ENCODE measurements around the gene PLEKHG1. TPM values are rescaled to one million over a fixed set of nuclear protein-coding genes. Genes with fewer than 3 reads are reported as not detected.

Gene PLEKHG1
- total RNA-seq, 1 experiment from 2014 or later, result 4.5 TPM

GRCh38 chr6:150638765-150639164 lies 39.1 kb downstream of the PLEKHG1 start:
- peaks cover 40% of the 10 kb centered on the region for H3K4me1 ChIP-seq (ENCODE audit: insufficient read depth, low read length, poor library complexity, severe bottlenecking)
- BruUV-seq (replicated peaks), result no TSS peak
- H3K27ac ChIP-seq (ENCODE audit: low read depth, low read length, poor library complexity, severe bottlenecking), result no peak overlapping the region
- H3K9me3 ChIP-seq (ENCODE audit: low read depth, low read length, poor library complexity, severe bottlenecking), result no peaks in the 10 kb centered on the region
- H3K27me3 ChIP-seq (replicated peaks; ENCODE audit: insufficient read depth, low read depth, low read length, poor library complexity), result no peaks in the 10 kb centered on the region
- CTCF ChIA-PET, result interaction anchor here (0.7 kb wide), 1 partner anchor 125 kb away, joined by 4 read pairs; no protein-coding TSS in a partner anchor
- intact Hi-C loops (cut with micrococcal nuclease; ENCODE audit: unreplicated experiment), result no loop called here
- TF ChIP-seq, protein P1, sequence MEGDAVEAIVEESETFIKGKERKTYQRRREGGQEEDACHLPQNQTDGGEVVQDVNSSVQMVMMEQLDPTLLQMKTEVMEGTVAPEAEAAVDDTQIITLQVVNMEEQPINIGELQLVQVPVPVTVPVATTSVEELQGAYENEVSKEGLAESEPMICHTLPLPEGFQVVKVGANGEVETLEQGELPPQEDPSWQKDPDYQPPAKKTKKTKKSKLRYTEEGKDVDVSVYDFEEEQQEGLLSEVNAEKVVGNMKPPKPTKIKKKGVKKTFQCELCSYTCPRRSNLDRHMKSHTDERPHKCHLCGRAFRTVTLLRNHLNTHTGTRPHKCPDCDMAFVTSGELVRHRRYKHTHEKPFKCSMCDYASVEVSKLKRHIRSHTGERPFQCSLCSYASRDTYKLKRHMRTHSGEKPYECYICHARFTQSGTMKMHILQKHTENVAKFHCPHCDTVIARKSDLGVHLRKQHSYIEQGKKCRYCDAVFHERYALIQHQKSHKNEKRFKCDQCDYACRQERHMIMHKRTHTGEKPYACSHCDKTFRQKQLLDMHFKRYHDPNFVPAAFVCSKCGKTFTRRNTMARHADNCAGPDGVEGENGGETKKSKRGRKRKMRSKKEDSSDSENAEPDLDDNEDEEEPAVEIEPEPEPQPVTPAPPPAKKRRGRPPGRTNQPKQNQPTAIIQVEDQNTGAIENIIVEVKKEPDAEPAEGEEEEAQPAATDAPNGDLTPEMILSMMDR (conservative IDR thresholded peaks at IDR 0.05; ENCODE audit: low read depth, low read length), result no peak
- no peak for TF ChIP-seq EZH2 (IDR thresholded peaks at IDR 0.05; ENCODE audit: borderline replicate concordance, low read depth, low read length, poor library complexity, severe bottlenecking)
- POLR2A ChIA-PET (ENCODE audit: low non-redundant PET), result no interaction called here
- H3K4me3 ChIP-seq (ENCODE audit: low read depth, low read length, poor library complexity, severe bottlenecking), result no peak overlapping the region
- no peak for DNase-seq (ENCODE audit: low spot score)
- no peaks in the 10 kb centered on the region for H3K36me3 ChIP-seq (ENCODE audit: insufficient read depth, low read length, poor library complexity, severe bottlenecking)

- intact Hi-C loops (cut with micrococcal nuclease; ENCODE audit: unreplicated experiment), result no loop called here
- POLR2A ChIA-PET (ENCODE audit: low non-redundant PET), result no interaction called here
Observed at GRCh38 chr6:150639823-150640331, 40.2 kb downstream of the PLEKHG1 start.

DNA sequence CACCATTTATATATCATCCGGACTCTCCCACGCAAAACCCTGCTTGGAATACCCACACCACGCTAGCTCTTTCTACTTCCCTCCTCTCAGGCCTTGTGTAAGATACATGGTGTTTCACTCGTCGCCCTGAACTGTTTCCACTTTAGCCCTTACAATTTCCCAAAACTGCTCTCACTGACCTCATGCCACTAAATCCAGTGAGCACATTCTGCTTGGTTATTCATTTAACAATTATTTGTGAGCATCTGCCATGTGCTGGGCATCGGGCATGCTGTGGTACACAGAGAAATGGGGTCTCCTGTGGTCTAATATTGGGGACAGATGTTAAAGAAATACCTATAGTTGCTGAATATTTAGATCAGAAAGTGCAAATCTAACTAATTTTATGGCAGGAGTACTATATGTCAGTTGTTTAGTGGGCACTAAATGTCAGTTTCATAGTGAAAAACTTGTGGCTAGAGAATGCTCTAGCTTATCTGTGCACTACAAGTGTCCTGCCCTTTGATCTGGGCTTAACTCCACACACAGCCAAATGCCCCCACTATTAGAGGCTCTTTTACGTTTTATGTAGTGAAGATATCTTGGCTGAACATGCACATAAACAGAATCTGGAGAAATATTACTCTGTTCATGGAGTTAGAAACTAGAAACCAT lies 41.0 kb downstream of the PLEKHG1 start:
- ChIA-PET CTCF (no interaction called here), POLR2A (ENCODE audit: low non-redundant PET) (no interaction called here)
- TF ChIP-seq EZH2 (IDR thresholded peaks at IDR 0.05; ENCODE audit: borderline replicate concordance, low read depth, low read length, poor library complexity, severe bottlenecking), result no peak
- TF ChIP-seq, protein P1 (conservative IDR thresholded peaks at IDR 0.05; ENCODE audit: low read depth, low read length), result no peak

More at GRCh38 chr6:150639823-150640331, 40.2 kb downstream of the PLEKHG1 start:
- Histone ChIP-seq H3K27ac (ENCODE audit: low read depth, low read length, poor library complexity, severe bottlenecking) (no peak overlapping the region), H3K4me1 (ENCODE audit: insufficient read depth, low read length, poor library complexity, severe bottlenecking) (peaks cover 37% of the 10 kb centered on the region), H3K36me3 (ENCODE audit: insufficient read depth, low read length, poor library complexity, severe bottlenecking) (no peaks in the 10 kb centered on the region), H3K4me3 (ENCODE audit: low read depth, low read length, poor library complexity, severe bottlenecking) (no peak overlapping the region), H3K9me3 (ENCODE audit: low read depth, low read length, poor library complexity, severe bottlenecking) (no peaks in the 10 kb centered on the region), H3K27me3 (replicated peaks; ENCODE audit: insufficient read depth, low read depth, low read length, poor library complexity) (no peaks in the 10 kb centered on the region)
- no peak for DNase-seq (ENCODE audit: low spot score)
- CTCF ChIA-PET, result no interaction called here
- BruUV-seq (replicated peaks), result no TSS peak
- TF ChIP-seq, protein P1 (conservative IDR thresholded peaks at IDR 0.05; ENCODE audit: low read depth, low read length), result no peak
- TF ChIP-seq EZH2 (IDR thresholded peaks at IDR 0.05; ENCODE audit: borderline replicate concordance, low read depth, low read length, poor library complexity, severe bottlenecking), result no peak

More for the DNA sequence above, 41.0 kb downstream of the PLEKHG1 start:
- DNase-seq (ENCODE audit: low spot score), result no peak
- H3K36me3 ChIP-seq (ENCODE audit: insufficient read depth, low read length, poor library complexity, severe bottlenecking), result no peaks in the 10 kb centered on the region
- no peaks in the 10 kb centered on the region for H3K9me3 ChIP-seq (ENCODE audit: low read depth, low read length, poor library complexity, severe bottlenecking)
- H3K4me1 ChIP-seq (ENCODE audit: insufficient read depth, low read length, poor library complexity, severe bottlenecking), result peaks cover 32% of the 10 kb centered on the region
- H3K4me3 ChIP-seq (ENCODE audit: low read depth, low read length, poor library complexity, severe bottlenecking), result no peak overlapping the region
- BruUV-seq (replicated peaks), result no TSS peak
- intact Hi-C loops (cut with micrococcal nuclease; ENCODE audit: unreplicated experiment), result no loop called here
- H3K27me3 ChIP-seq (replicated peaks; ENCODE audit: insufficient read depth, low read depth, low read length, poor library complexity), result no peaks in the 10 kb centered on the region
- H3K27ac ChIP-seq (ENCODE audit: low read depth, low read length, poor library complexity, severe bottlenecking), result no peak overlapping the region
